ENCODE results near the gene CYS1. TPM values are rescaled to one million over a fixed set of nuclear protein-coding genes. Genes with fewer than 3 reads are reported as not detected.

CYS1 gene
- total and polyA plus RNA-seq, 2 of the 13 experiments (the other 11 are each of a cell fraction or from before 2014, with no cell fraction given): 0.04 TPM; not detected in 1

GRCh38 chr2:10057231-10058107 is 22.7 kb downstream of the CYS1 start (continued):
- peak; percentile 59; the same call in 1 of the 2 replicates for TF ChIP-seq ZNF142 (CRISPR knock-in tag; IDR thresholded peaks at IDR 0.05)
- no peak for TF ChIP-seq ZNF276 (CRISPR knock-in tag; IDR thresholded peaks at IDR 0.05; ENCODE audit: low read depth)
- TF ChIP-seq TBX2 (CRISPR knock-in tag; IDR thresholded peaks at IDR 0.05; ENCODE audit: borderline replicate concordance): peak; percentile 11; the same call in 1 of the 2 replicates
- 0 out of 2 replicates have a peak, but pooled peaks have one; percentile 36 for TF ChIP-seq ZNF710 (CRISPR knock-in tag; IDR thresholded peaks at IDR 0.05; ENCODE audit: borderline replicate concordance)
- TF ChIP-seq NFYB (CRISPR knock-in tag; IDR thresholded peaks at IDR 0.05): peak; percentile 46
- TF ChIP-seq UBTF (CRISPR knock-in tag; IDR thresholded peaks at IDR 0.05): peak; percentile 36; the same call in 1 of the 2 replicates
- TF ChIP-seq ZNF510 (CRISPR knock-in tag; IDR thresholded peaks at IDR 0.05; ENCODE audit: low read depth): no peak
- TF ChIP-seq AKAP8 (CRISPR knock-in tag; IDR thresholded peaks at IDR 0.05): 0 out of 2 replicates have a peak, but pooled peaks have one; percentile 24
- no peak for TF ChIP-seq KDM5A (IDR thresholded peaks at IDR 0.05; ENCODE audit: borderline replicate concordance, low read length)
- peak; percentile 65; the same call in 1 of the 2 replicates for TF ChIP-seq KDM5B (CRISPR knock-in tag; IDR thresholded peaks at IDR 0.05; ENCODE audit: borderline replicate concordance)
- peak; percentile 71 for TF ChIP-seq ZEB1 (IDR thresholded peaks at IDR 0.05; ENCODE audit: insufficient replicate concordance, low read depth)

Measured in HepG2 (cell line).